Naive thymus-derived CD4-positive, alpha-beta T cell (primary cell): ENCODE results near the gene SELPLG. TPM values are rescaled to one million over a fixed set of nuclear protein-coding genes. Genes with fewer than 3 reads are reported as not detected.

Source experiments
- ATAC-seq: fragments of 150-1000 bp; cut with Tn5 transposase; 2 replicates; pipeline ENCODE4 v1.10.0; 2021; ENCODE audit warnings: mild to moderate bottlenecking, moderate library complexity
- CTCF ChIA-PET: fragments of 350-600 bp; sonication (Branson Sonifier 250); formaldehyde crosslinking; loops from one replicate; lab custom pipeline; 2021; ENCODE audit warnings: antibody characterized with exemption; lab: Charles Lee
- POLR2A ChIA-PET: fragments of 350-600 bp; sonication (Branson Sonifier 250); formaldehyde crosslinking; loops from one replicate; lab custom pipeline; 2021; ENCODE audit warnings: antibody characterized with exemption, inconsistent platforms; lab: Charles Lee
- DNase-seq, 9 donors: peaks; one replicate each; pipeline versions ENCODE4 v3.0.0 to v3.0.0-alpha.2; 2020 to 2022; ENCODE audit warnings: mixed read lengths in 1 of 9
- H3K27ac ChIP-seq: one replicate; pipeline ENCODE4 v1.7.0; 2013; ENCODE audit warnings: mild to moderate bottlenecking, low read depth, low read length, moderate library complexity
- H3K27me3 ChIP-seq, 2 donors: one replicate each; pipeline ENCODE4 v1.7.0; 2013; ENCODE audit warnings: low read length in 2 of 2, mild to moderate bottlenecking in 2 of 2, moderate library complexity in 2 of 2; ENCODE audit not compliant: control insufficient read depth in 2 of 2, insufficient read depth in 2 of 2
- H3K36me3 ChIP-seq, 3 experiments: 1 replicate in 2 of 3; 2 replicates in 1 of 3; pipeline ENCODE4 v1.7.0; 2013; ENCODE audit warnings: low read length in 3 of 3, mild to moderate bottlenecking in 3 of 3, moderate library complexity in 1 of 3; ENCODE audit not compliant: insufficient read depth in 3 of 3, control insufficient read depth in 2 of 3
- H3K4me1 ChIP-seq, 2 donors: one replicate each; pipeline ENCODE4 v1.7.0; 2013; ENCODE audit warnings: low read length in 2 of 2, mild to moderate bottlenecking in 2 of 2, moderate library complexity in 1 of 2; ENCODE audit not compliant: control insufficient read depth in 2 of 2, insufficient read depth in 2 of 2
- H3K4me3 ChIP-seq: 2 replicates; pipeline ENCODE4 v1.7.0; 2013; ENCODE audit warnings: mild to moderate bottlenecking, low read length
- H3K9me3 ChIP-seq, 3 experiments: 1 replicate in 2 of 3; 2 replicates in 1 of 3; pipeline ENCODE4 v1.7.0; 2013; ENCODE audit warnings: low read length in 3 of 3; ENCODE audit not compliant: control insufficient read depth in 2 of 3
- H3K27ac Mint-ChIP-seq, 9 donors: one replicate each; pipeline ENCODE4 v1.8.0; 2020 to 2022; ENCODE audit warnings: mixed read lengths in 9 of 9, mild to moderate bottlenecking in 8 of 9, moderate library complexity in 5 of 9, inconsistent platforms in 2 of 9
- H3K27me3 Mint-ChIP-seq, 5 donors: one replicate each; pipeline ENCODE4 v1.8.0; 2021 to 2022; ENCODE audit warnings: mixed read lengths in 5 of 5, mild to moderate bottlenecking in 1 of 5
- H3K36me3 Mint-ChIP-seq, 5 donors: one replicate each; pipeline ENCODE4 v1.8.0; 2020 to 2022; ENCODE audit warnings: mixed read lengths in 5 of 5, mild to moderate bottlenecking in 3 of 5, inconsistent platforms in 1 of 5
- H3K4me1 Mint-ChIP-seq, 7 donors: one replicate each; pipeline ENCODE4 v1.8.0; 2020 to 2022; ENCODE audit warnings: mixed read lengths in 7 of 7, mild to moderate bottlenecking in 3 of 7, inconsistent platforms in 1 of 7
- H3K4me3 Mint-ChIP-seq, 10 donors: one replicate each; pipeline ENCODE4 v1.8.0; 2020 to 2022; ENCODE audit warnings: mild to moderate bottlenecking in 10 of 10, mixed read lengths in 10 of 10, moderate library complexity in 6 of 10, inconsistent platforms in 2 of 10
- H3K9me3 Mint-ChIP-seq, 11 donors: one replicate each; pipeline ENCODE4 v1.8.0; 2020 to 2022; ENCODE audit warnings: mixed read lengths in 11 of 11, mild to moderate bottlenecking in 4 of 11, inconsistent platforms in 1 of 11, moderate library complexity in 1 of 11
- intact Hi-C, 2 donors: fragments of 100-400 bp; cut with micrococcal nuclease; formaldehyde crosslinking; loops; one replicate each; pipeline ENCODE4 v1.15.1; 2023
- polyA plus RNA-seq, 2 donors: library from polyadenylated mRNA; unstranded; fragments of 300-500 nt; fragmentation: Illumina TruSeq; gene quantifications; one replicate each; pipeline ENCODE4 v1.2.3, GENCODE V29; 2021
- total RNA-seq, 6 experiments: library from RNA in 5 of 6; stranded (reverse) in 5 of 6; gene quantifications; 1 replicate in 5 of 6; 2 replicates in 1 of 6; pipeline ENCODE4 v1.2.3 and lab custom pipeline; 2021 to 2026

Gene SELPLG
- total and polyA plus RNA-seq, 7 experiments from 2014 or later = 54.3 to 831 (median 161) TPM

GRCh38 chr12:108637222-108637971, 3.7 kb upstream of the SELPLG start:
- H3K4me3 Mint-ChIP-seq = peak overlapping the region in 5 of 10 donors; percentile 6 to 43 (median 27)
- POLR2A ChIA-PET = interaction anchor here (1.1 to 12.6 kb wide), 5 partner anchors 9 to 71 kb away, joined by 3 to 200 read pairs (median 44); partner anchors contain the start of genes ISCU and SART3
- no peaks in the 10 kb centered on the region for H3K9me3 ChIP-seq
- H3K27me3 Mint-ChIP-seq = no peaks in the 10 kb centered on the region
- H3K27ac ChIP-seq = no peak overlapping the region
- no peak for ATAC-seq
- H3K36me3 Mint-ChIP-seq = peaks cover 0 to 15% (median 0%) of the 10 kb centered on the region in 5 donors
- intact Hi-C loops = loop anchor here in 1 of 2 donors (10.0 kb wide), 2 partner anchors 1247 to 1543 kb away; partner anchors contain the start of genes CRY1 and GLTP
- no peaks in the 10 kb centered on the region for H3K9me3 Mint-ChIP-seq
- H3K4me1 Mint-ChIP-seq = peaks cover 26 to 59% (median 45%) of the 10 kb centered on the region in 7 donors
- H3K4me1 ChIP-seq = peaks cover 24 to 26% of the 10 kb centered on the region in 2 donors
- no peak for DNase-seq
- peak overlapping the region; percentile 19 to 95 (median 59) for H3K27ac Mint-ChIP-seq
- peaks cover 0 to 5% (median 0%) of the 10 kb centered on the region in 3 experiments for H3K36me3 ChIP-seq
- CTCF ChIA-PET = interaction anchor here (0.7 to 1.4 kb wide), 4 partner anchors 9 to 20 kb away, joined by 3 to 10 read pairs (median 4); no protein-coding TSS in a partner anchor
- no peak overlapping the region for H3K4me3 ChIP-seq
- H3K27me3 ChIP-seq = no peaks in the 10 kb centered on the region

GRCh38 chr12:108635997-108636808, 2.5 kb upstream of the SELPLG start:
- intact Hi-C loops = loop anchor here (1.0 to 10.0 kb wide), 7 partner anchors 10 to 1541 kb away; partner anchors contain the start of genes CRY1 (in 1 of the 2), GLTP (in 1 of the 2), ISCU (in 1 of the 2) and SSH1 (in 1 of the 2)
- Mint-ChIP-seq H3K27me3 (no peaks in the 10 kb centered on the region), H3K9me3 (peaks cover 0 to 4% (median 0%) of the 10 kb centered on the region in 11 donors), H3K27ac (peak overlapping the region; percentile 95 to 100 (median 98)), H3K4me1 (peaks cover 34 to 65% (median 53%) of the 10 kb centered on the region in 7 donors), H3K36me3 (peaks cover 4 to 25% (median 7%) of the 10 kb centered on the region in 5 donors), H3K4me3 (peak overlapping the region; percentile 90 to 100 (median 99))
- ChIA-PET CTCF (interaction anchor here (0.5 to 10.6 kb wide), 12 partner anchors 8 to 493 kb away, joined by 3 to 149 read pairs (median 4); partner anchors contain the start of gene ISCU), POLR2A (interaction anchor here (0.6 to 12.6 kb wide), 8 partner anchors 10 to 454 kb away, joined by 3 to 200 read pairs (median 26); partner anchors contain the start of genes ISCU and SART3)
- peak in 4 of 9 donors; percentile 14 to 48 (median 28) for DNase-seq
- Histone ChIP-seq H3K9me3 (no peaks in the 10 kb centered on the region), H3K27me3 (no peaks in the 10 kb centered on the region), H3K4me3 (peak overlapping the region; percentile 98), H3K36me3 (peaks cover 0 to 5% (median 0%) of the 10 kb centered on the region in 3 experiments), H3K27ac (peak overlapping the region; percentile 89), H3K4me1 (peaks cover 28 to 30% of the 10 kb centered on the region in 2 donors)
- no peak for ATAC-seq

GRCh38 chr12:108635201-108635996, 1.7 kb upstream of the SELPLG start:
- H3K36me3 Mint-ChIP-seq = peaks cover 4 to 31% (median 9%) of the 10 kb centered on the region in 5 donors
- H3K27me3 Mint-ChIP-seq = no peaks in the 10 kb centered on the region
- H3K4me1 Mint-ChIP-seq = peaks cover 40 to 66% (median 55%) of the 10 kb centered on the region in 7 donors
- Histone ChIP-seq H3K4me3 (peak overlapping the region; percentile 98), H3K9me3 (no peaks in the 10 kb centered on the region), H3K36me3 (peaks cover 0 to 5% (median 0%) of the 10 kb centered on the region in 3 experiments), H3K27me3 (no peaks in the 10 kb centered on the region), H3K4me1 (peaks cover 36% of the 10 kb centered on the region in 2 donors), H3K27ac (peak overlapping the region; percentile 89)
- peak; percentile 12 for ATAC-seq
- peak overlapping the region; percentile 95 to 100 (median 98) for H3K27ac Mint-ChIP-seq
- ChIA-PET POLR2A (interaction anchor here (0.6 to 12.6 kb wide), 8 partner anchors 10 to 454 kb away, joined by 3 to 200 read pairs (median 32); partner anchors contain the start of genes ISCU and SART3), CTCF (interaction anchor here (1.0 to 10.6 kb wide), 10 partner anchors 11 to 168 kb away, joined by 3 to 149 read pairs (median 4); partner anchors contain the start of gene ISCU)
- peaks cover 0 to 4% (median 0%) of the 10 kb centered on the region in 11 donors for H3K9me3 Mint-ChIP-seq
- peak in 8 of 9 donors; percentile 48 to 66 (median 57) for DNase-seq
- H3K4me3 Mint-ChIP-seq = peak overlapping the region; percentile 90 to 100 (median 99)
- intact Hi-C loops = loop anchor here (1.0 to 10.0 kb wide), 7 partner anchors 11 to 1541 kb away; partner anchors contain the start of genes CRY1 (in 1 of the 2), GLTP (in 1 of the 2), ISCU (in 1 of the 2) and SSH1 (in 1 of the 2)

- Mint-ChIP-seq H3K27me3 (no peaks in the 10 kb centered on the region), H3K36me3 (peaks cover 4 to 34% (median 9%) of the 10 kb centered on the region in 5 donors), H3K27ac (peak overlapping the region; percentile 95 to 100 (median 98)), H3K4me1 (peaks cover 48 to 73% (median 63%) of the 10 kb centered on the region in 7 donors), H3K9me3 (peaks cover 0 to 4% (median 0%) of the 10 kb centered on the region in 11 donors), H3K4me3 (peak overlapping the region; percentile 90 to 100 (median 99))
- intact Hi-C loops = loop anchor here (1.0 to 10.0 kb wide), 6 partner anchors 30 to 1540 kb away; partner anchors contain the start of genes CRY1 (in 1 of the 2), FICD (in 1 of the 2) and GLTP (in 1 of the 2)
- H3K36me3 ChIP-seq = peaks cover 0 to 5% (median 0%) of the 10 kb centered on the region in 3 experiments
- peak in 6 of 9 donors; percentile 30 to 50 (median 45) for DNase-seq
- H3K9me3 ChIP-seq = no peaks in the 10 kb centered on the region
- peaks cover 46% of the 10 kb centered on the region in 2 donors for H3K4me1 ChIP-seq
- ATAC-seq = peak; percentile 12
- ChIA-PET POLR2A (interaction anchor here (0.5 to 12.6 kb wide), 10 partner anchors 8 to 1940 kb away, joined by 3 to 200 read pairs (median 12); partner anchors contain the start of genes ISCU and SART3), CTCF (interaction anchor here (0.7 to 10.6 kb wide), 10 partner anchors 12 to 168 kb away, joined by 3 to 149 read pairs (median 6); partner anchors contain the start of genes ISCU and SART3)
- peak overlapping the region; percentile 98 for H3K4me3 ChIP-seq
- peak overlapping the region; percentile 89 for H3K27ac ChIP-seq
- H3K27me3 ChIP-seq = no peaks in the 10 kb centered on the region
These were observed 652 bp upstream of the SELPLG start for GRCh38 chr12:108634341-108634751.

GRCh38 chr12:108633081-108633533, 587 bp downstream of the SELPLG start:
- peaks cover 0 to 4% (median 0%) of the 10 kb centered on the region in 11 donors for H3K9me3 Mint-ChIP-seq
- H3K36me3 Mint-ChIP-seq = peaks cover 4 to 43% (median 9%) of the 10 kb centered on the region in 5 donors
- Histone ChIP-seq H3K9me3 (no peaks in the 10 kb centered on the region), H3K27me3 (no peaks in the 10 kb centered on the region), H3K27ac (peak overlapping the region; percentile 89), H3K36me3 (peaks cover 0 to 10% (median 0%) of the 10 kb centered on the region in 3 experiments), H3K4me1 (peaks cover 52 to 57% of the 10 kb centered on the region in 2 donors), H3K4me3 (peak overlapping the region; percentile 98)
- H3K27ac Mint-ChIP-seq = peak overlapping the region; percentile 95 to 100 (median 98)
- peak overlapping the region; percentile 90 to 100 (median 99) for H3K4me3 Mint-ChIP-seq
- ChIA-PET POLR2A (interaction anchor here (0.9 to 12.6 kb wide), 10 partner anchors 10 to 883 kb away, joined by 3 to 200 read pairs (median 12); partner anchors contain the start of genes ISCU, SART3 and SSH1), CTCF (interaction anchor here (0.7 to 10.6 kb wide), 8 partner anchors 13 to 169 kb away, joined by 3 to 149 read pairs (median 14); partner anchors contain the start of gene ISCU)
- DNase-seq = no peak
- ATAC-seq = no peak
- intact Hi-C loops = loop anchor here (1.0 to 10.0 kb wide), 10 partner anchors 15 to 1538 kb away; partner anchors contain the start of genes CORO1C (in 2 of the 2), CRY1 (in 1 of the 2), FICD (in 1 of the 2) and GLTP (in 1 of the 2)
- no peaks in the 10 kb centered on the region for H3K27me3 Mint-ChIP-seq
- H3K4me1 Mint-ChIP-seq = peaks cover 55 to 79% (median 72%) of the 10 kb centered on the region in 7 donors
